ENCODE data around the gene DBET. TPM values are rescaled to one million over a fixed set of nuclear protein-coding genes. Genes with fewer than 3 reads are reported as not detected.
"Not testable (repeated sequence)": the region's sequence is repeated elsewhere in the genome, so short reads cannot be mapped to it uniquely, and the experiment has no call there.

Gene DBET
- total RNA-seq, 4 donors from 2014 or later: not detected

GRCh38 chr4:190106191-190106590, 41.9 kb downstream of the DBET start:
- peaks cover 0 to 35% (median 0%) of the 10 kb centered on the region in 4 donors for H3K27me3 ChIP-seq
- H3K36me3 ChIP-seq; intact Hi-C loops (cut with DNase I); H3K9me3 ChIP-seq; H3K27ac ChIP-seq (replicated peaks in 1 of 4); H3K4me1 ChIP-seq; H3K4me3 ChIP-seq: not testable (repeated sequence)
- DNase-seq (ENCODE audit: extremely low spot score): peak; percentile 90
- 47% methylated on average over 3 of the region's 3 CpGs for WGBS

DNA sequence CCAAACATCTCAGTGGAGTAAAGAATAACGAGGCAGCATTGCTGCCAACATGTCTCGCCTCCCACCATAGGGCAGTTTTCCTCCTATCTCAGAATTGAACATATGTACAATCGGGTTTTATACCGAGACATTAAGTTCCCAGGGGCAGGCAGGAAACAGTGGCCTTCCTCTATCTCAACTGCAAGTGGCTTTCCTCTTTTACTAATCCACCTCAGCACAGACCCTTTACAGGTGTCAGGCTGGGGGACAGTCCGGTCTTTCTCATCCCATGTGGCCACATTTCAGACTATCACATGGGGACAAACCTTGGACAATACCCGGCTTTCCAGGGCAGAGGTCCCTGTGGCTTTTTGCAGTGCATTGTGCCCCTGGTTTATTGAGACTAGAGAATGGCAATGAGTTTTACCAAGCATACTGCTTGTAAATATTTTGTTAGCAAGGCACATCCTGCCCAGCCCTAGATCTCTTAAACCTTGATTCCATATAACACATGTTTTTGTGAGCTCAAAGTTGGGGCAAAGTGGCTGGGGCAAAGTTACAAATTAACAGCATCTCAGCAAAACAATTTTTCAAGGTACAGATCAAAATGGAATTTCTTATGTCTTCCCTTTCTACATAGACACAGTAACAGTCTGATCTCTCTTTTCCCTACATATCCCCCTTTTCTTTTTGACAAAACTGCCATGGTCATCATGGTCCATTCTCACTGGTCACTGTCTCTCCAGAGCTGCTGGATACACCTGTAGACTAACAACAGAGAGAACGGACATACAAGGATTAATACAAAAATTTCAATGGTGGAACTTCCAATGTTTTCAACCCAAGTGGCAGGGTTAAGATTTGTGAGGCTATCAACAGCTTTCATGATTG, 42.5 kb downstream of the DBET start:
- intact Hi-C loops (cut with DNase I); H3K4me3 ChIP-seq; H3K4me1 ChIP-seq; H3K27ac ChIP-seq (replicated peaks in 1 of 4); H3K36me3 ChIP-seq; H3K9me3 ChIP-seq: not testable (repeated sequence)
- DNase-seq (ENCODE audit: extremely low spot score): peak; percentile 92
- peaks cover 0 to 42% (median 0%) of the 10 kb centered on the region in 4 donors for H3K27me3 ChIP-seq
- 50% methylated on average over 7 of the region's 7 CpGs for WGBS

- WGBS: 49% methylated on average over 2 of the region's 2 CpGs
- peak; percentile 92 for DNase-seq (ENCODE audit: extremely low spot score)
- intact Hi-C loops (cut with DNase I): not testable (repeated sequence)
These were observed 43.6 kb downstream of the DBET start for GRCh38 chr4:190107766-190108485.

DNA sequence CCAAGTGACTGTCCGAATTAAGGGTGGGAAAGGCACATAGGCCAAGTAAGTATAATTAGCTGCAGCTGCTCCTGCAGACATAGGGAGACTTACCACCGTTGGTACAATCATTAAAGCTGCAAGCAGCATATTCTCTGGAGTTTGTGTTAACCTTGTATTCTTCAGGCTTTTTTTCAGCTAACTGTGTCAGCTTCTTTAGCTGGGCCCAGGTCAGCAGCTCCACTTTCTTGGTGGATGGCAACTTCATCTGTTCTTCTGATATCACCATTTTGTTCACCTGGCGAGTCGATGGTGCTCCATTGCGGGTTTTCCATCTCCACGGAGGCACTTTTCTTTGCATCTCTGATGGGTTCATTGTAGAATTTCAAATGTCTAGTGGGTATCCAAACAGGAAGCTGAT, 44.5 kb downstream of the DBET start:
- H3K27ac ChIP-seq (replicated peaks in 1 of 4); H3K4me1 ChIP-seq; intact Hi-C loops (cut with DNase I); H3K4me3 ChIP-seq; H3K36me3 ChIP-seq; H3K9me3 ChIP-seq: not testable (repeated sequence)
- H3K27me3 ChIP-seq: peaks cover 0 to 48% (median 0%) of the 10 kb centered on the region in 4 donors
- 68% methylated on average over 6 of the region's 6 CpGs for WGBS
- DNase-seq (ENCODE audit: extremely low spot score): peak; percentile 95

More at GRCh38 chr4:190107766-190108485, 43.6 kb downstream of the DBET start:
- not testable (repeated sequence) for H3K9me3 ChIP-seq; H3K27ac ChIP-seq (replicated peaks in 1 of 4); H3K4me1 ChIP-seq; H3K36me3 ChIP-seq; H3K4me3 ChIP-seq
- H3K27me3 ChIP-seq: peaks cover 0 to 48% (median 0%) of the 10 kb centered on the region in 4 donors

- H3K4me1 ChIP-seq; H3K36me3 ChIP-seq; H3K27ac ChIP-seq (replicated peaks in 1 of 4); H3K9me3 ChIP-seq; intact Hi-C loops (cut with DNase I); H3K4me3 ChIP-seq: not testable (repeated sequence)
- H3K27me3 ChIP-seq: peaks cover 0 to 48% (median 0%) of the 10 kb centered on the region in 4 donors
- 46% methylated on average over 1 of the region's 1 CpG for WGBS
- DNase-seq (ENCODE audit: extremely low spot score): peak; percentile 89
These were observed 45.2 kb downstream of the DBET start for GRCh38 chr4:190109390-190110011.

GRCh38 chr4:190110033-190110432, 45.7 kb downstream of the DBET start:
- DNase-seq (ENCODE audit: extremely low spot score); H3K4me3 ChIP-seq; H3K27ac ChIP-seq (replicated peaks in 1 of 4); H3K4me1 ChIP-seq; intact Hi-C loops (cut with DNase I); H3K36me3 ChIP-seq; H3K9me3 ChIP-seq: not testable (repeated sequence)
- peaks cover 0 to 48% (median 0%) of the 10 kb centered on the region in 4 donors for H3K27me3 ChIP-seq

DNA sequence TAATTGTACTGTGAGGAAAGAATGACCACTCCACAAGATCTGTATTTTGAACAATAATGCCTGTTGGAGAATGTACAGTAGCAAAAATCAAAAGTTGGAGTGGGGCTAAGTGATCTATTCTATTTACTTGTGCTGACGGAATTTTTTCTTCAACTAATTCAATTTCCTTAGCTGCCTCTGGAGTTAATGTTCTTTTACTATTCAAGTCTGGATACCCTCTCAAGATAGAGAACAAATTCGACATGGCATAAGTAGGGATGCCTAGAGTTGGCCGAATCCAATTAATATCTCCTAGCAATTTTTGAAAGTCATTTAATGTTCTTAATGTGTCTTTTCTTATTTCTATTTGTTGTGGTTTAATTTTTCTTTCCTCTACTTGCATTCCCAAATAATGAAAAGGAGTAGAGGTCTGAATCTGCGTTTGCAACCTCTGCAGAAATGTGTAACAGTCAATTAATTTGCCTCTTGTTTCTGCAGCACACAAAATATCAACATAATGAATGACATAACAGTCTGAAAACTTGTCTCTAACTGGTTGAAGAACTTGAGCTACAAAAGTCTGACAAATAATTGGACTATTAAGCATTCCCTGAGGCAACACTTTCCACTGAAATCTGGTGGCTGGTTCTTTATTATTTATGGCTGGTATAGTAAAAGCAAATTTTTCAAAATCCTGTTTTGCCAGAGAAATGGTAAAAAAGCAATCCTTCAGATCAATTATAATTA, 46.4 kb downstream of the DBET start:
- H3K4me3 ChIP-seq; H3K27ac ChIP-seq (replicated peaks in 1 of 4); H3K9me3 ChIP-seq; H3K4me1 ChIP-seq; intact Hi-C loops (cut with DNase I); DNase-seq (ENCODE audit: extremely low spot score); H3K36me3 ChIP-seq: not testable (repeated sequence)
- WGBS: 61% methylated on average over 4 of the region's 4 CpGs
- peaks cover 0 to 48% (median 0%) of the 10 kb centered on the region in 4 donors for H3K27me3 ChIP-seq

- H3K27me3 ChIP-seq: peaks cover 0 to 35% (median 0%) of the 10 kb centered on the region in 4 donors
- WGBS: 86% methylated on average over 3 of the region's 3 CpGs
- intact Hi-C loops (cut with DNase I); H3K9me3 ChIP-seq; H3K36me3 ChIP-seq; H3K4me1 ChIP-seq; H3K27ac ChIP-seq (replicated peaks in 1 of 4); H3K4me3 ChIP-seq; DNase-seq (ENCODE audit: extremely low spot score): not testable (repeated sequence)
These were observed 48.6 kb downstream of the DBET start for GRCh38 chr4:190112879-190113278.

DNA sequence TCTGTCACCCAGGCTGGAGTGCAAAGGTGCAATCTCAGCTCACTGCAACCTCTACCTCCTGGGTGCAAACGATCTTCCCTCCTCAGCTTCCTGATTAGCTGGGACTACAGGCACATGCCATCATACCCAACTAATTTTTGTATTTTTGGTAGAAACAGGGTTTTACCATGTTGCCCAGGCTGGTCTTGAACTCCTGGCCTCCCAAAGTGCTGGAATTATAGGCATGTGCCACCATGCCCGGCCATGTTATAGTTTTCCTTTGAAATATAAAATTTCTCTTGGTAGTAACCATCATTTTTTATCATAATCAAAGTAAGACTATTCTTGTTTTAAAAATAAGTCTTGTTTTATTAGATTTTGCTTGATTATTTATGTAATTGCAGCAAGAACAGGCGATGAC, 50.7 kb downstream of the DBET start:
- not testable (repeated sequence) for H3K36me3 ChIP-seq; DNase-seq (ENCODE audit: extremely low spot score)
- 67% methylated on average over 3 of the region's 3 CpGs for WGBS

More for the DNA sequence above, 50.7 kb downstream of the DBET start:
- H3K4me1 ChIP-seq; H3K4me3 ChIP-seq; H3K27ac ChIP-seq (replicated peaks in 1 of 4); H3K9me3 ChIP-seq; intact Hi-C loops (cut with DNase I): not testable (repeated sequence)
- H3K27me3 ChIP-seq: peaks cover 0 to 22% (median 0%) of the 10 kb centered on the region in 4 donors

Data from esophagus muscularis mucosa (tissue), 4 donors.